ENCODE data around the gene PLXNA4.
"Not testable (repeated sequence)": the region's sequence is repeated elsewhere in the genome, so short reads cannot be mapped to it uniquely, and the experiment has no call there.

PLXNA4 gene

GRCh38 chr7:132575982-132576720 lies at the start of gene PLXNA4:
Gene PLXNA4, minus strand, starts transcription at chr7:132576470. Its CDS starts 67,777 bp downstream, at chr7:132508693.
- peak; percentile 17 for DNase-seq

DNA sequence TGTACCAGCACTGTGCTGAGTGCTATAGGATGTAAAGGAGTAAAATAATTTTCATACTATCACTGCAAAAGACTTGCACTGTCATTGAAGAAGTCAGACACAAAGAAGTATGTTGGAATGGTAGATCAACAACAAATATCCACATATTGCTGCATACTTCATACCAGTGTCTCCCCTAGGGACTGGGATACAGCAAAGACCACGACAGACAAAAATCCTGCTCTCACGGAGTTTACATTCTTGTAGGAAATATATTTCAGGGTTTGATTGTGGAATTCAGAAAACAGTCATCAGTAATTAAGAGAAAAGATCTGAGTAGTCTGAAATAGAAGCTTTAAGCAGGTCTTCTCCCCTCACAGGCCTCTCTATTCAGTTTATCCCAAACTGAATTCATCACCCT lies 49.4 kb upstream of the PLXNA4 start:
- no peak for DNase-seq

GRCh38 chr7:132622081-132622480 lies 45.8 kb upstream of the PLXNA4 start:
- DNase-seq = no peak

DNA sequence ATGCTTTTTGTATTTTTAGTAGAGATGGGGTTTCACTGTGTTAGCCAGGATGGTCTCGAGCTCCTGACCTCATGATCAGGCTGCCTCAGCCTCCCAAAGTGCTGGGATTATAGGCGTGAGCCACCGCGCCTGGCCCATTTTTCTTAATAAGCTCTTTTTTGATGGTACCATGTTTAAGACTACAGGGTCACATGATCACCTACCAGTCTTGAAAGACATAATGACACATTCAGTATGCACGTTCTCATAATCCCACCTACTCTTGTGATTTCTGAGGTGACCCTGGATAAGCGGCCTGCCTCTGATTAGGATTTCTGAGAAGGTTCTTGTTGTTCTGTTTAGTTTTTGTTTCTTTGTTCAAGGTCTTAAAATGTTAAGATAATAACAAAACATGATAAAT lies 43.7 kb upstream of the PLXNA4 start:
- no peak for DNase-seq

DNA sequence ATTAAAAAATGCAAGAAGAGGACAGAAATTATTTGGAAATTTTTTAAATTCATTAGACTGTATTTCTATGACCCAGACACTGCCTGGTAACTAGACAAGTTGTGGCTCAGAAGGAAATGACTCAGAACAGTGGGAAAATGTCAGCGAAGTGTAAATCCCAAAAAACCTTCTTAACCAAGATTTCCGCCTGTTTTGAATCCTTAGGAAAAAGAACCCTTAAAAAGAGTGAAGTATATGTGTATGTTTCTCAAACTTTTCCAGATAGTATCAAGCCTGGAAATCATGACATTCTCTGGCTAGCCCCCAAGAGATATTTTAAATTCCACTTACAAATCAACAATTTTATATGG lies 42.7 kb upstream of the PLXNA4 start:
- no peak for DNase-seq

- no peak for DNase-seq
Observed at GRCh38 chr7:132618271-132618955, 42.1 kb upstream of the PLXNA4 start.

GRCh38 chr7:132614428-132615318 lies 38.4 kb upstream of the PLXNA4 start:
- DNase-seq = peak; percentile 34

DNA sequence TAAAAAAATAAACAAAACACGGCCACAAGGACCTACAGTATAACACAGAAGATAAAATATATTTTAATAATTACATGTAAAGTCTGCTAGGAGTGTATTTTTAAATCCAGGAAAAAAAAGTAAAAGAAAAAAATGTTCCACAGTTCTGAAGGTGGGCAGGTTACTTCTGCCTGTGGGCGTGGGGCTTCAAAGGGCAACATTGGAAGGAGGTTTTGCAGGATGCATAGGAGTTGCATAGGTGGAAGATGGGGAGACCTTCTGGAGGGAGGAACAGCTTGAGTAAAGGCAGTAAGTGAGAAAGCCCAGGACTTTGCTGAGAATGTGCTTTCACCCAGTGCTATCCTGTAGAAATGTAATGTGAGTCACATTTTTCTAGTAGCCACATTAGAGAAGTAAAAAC lies 37.5 kb upstream of the PLXNA4 start:
- DNase-seq = no peak

DNA sequence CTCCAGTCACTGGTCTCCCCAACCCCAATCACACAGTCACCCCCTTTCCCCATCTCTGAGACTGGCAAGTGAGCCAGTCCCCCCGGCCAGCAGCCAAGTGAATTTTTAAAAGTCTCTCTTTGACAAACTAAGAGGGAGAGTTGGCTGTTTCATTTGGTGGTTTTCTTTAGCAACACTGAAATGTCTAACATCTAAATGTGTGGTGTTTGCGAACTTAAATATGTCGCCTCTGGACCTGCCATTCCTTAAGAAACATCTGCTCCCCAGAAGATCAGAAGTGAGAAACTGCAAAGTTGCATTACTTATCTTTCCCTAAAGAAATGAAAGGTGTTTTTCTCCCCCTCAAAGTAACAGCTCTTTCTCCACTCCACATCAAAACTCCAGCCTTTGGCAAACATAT lies 34.7 kb upstream of the PLXNA4 start:
- no peak for DNase-seq

DNA sequence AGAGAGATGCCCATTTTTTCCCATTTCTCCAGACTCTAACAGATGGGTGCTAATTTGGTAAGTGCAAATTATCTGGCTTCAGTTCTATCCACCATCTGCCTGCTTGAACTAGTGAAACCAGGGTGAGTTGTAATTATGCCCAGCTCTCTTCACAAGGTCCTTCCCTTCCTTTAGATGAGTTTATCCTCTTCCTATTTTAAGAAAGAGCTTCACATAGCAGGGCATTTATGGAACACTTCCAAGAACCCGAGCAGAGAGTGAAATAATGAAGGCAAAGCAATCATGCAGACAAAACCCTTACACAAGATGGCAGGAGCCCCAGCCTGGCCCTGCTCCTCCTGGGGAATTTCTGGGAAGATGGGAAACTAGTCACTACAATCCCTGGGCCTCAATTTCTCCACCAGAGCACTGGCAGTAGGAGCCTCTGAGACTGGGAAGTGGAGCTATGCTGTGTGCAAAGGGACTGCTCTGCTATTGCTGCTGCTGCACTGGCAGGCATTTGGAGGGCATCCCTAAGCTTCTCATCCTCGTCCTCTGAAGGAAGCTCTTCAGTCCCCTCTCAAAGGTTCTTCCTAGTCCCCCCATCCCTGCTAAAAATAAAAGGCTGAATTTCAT lies 33.7 kb upstream of the PLXNA4 start:
- no peak for DNase-seq

DNA sequence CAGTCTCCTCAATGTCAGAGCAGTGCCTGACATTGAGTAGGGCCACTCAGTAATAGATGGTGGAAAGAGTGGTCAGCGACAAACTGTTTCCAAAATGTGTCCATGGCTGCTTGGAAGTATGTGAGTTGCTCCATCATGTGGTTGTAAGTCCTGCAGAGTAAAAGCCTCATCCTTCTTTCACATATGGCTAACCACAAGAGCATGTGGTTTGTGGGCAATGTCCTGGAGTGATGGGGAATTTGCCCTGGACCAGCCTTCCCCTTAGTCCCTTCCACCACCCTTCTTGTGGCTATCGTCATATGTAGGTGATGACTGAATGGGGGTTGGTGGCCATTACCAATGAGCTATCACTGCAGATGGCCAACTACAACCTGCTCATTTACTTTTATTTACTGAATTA lies 33.0 kb upstream of the PLXNA4 start:
- no peak for DNase-seq

DNA sequence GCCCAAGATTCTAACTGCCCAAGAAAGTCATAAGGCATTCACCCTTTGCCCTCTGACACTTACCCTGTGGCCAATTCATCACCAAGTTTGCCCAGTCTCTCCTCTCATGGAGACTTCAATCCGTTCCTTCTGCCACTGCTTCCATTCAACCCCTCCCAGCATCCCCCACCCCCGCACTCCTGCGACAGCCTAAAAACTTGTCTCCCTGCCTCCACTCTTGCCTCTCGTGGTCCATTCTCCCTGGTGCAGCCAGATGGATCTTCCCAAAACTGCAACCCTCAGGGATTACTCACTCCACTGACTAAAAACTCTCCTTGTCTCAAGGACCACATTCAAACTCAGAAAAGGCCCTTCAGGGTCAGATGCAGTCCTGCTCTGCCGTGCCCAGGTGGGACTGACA lies 32.3 kb upstream of the PLXNA4 start:
- DNase-seq = no peak

- DNase-seq = no peak
Observed at GRCh38 chr7:132607656-132608055, 31.4 kb upstream of the PLXNA4 start.

DNA sequence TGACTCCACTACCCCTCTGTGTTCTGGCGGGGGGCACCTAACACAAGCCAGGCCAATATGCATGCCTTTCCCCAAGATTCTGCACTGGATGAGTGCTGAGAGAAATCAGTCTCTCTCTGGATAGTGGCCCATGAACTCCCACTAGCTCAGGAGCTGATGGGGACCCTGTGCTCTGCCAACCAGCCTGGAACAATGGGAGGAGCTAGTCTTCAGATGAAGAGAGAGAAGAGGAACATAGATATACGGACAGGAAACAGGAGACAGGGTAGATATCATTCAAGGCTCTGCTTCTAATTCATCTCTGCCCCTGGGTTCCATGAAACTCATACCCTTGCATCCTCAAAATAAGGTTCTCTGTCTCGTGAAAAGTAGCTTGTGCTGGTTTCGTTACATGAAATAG lies 27.9 kb upstream of the PLXNA4 start:
- DNase-seq = no peak

GRCh38 chr7:132603220-132603833 lies 27.1 kb upstream of the PLXNA4 start:
- no peak for DNase-seq

GRCh38 chr7:132601783-132602182 lies 25.5 kb upstream of the PLXNA4 start:
- no peak for DNase-seq

GRCh38 chr7:132596588-132596987 lies 20.3 kb upstream of the PLXNA4 start:
- DNase-seq = no peak

DNA sequence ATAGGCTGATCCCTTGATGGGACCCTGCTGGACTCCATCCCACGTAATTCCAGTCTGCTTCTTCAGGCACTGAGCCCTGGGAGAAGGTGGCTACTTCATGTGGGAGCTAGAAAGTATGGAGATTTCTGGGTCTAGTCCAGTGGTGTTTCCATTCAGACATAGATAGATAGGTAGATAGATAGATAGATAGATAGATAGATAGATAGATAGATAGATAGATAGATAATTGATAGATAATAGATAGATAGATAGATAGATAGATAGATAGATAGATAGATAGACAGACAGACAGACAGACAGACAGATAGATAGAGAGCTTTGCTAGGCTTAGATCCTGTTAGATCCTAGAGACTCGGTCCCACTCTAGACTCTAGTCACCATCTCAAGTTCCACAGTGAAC lies 18.5 kb upstream of the PLXNA4 start:
- DNase-seq = not testable (repeated sequence)

- DNase-seq = no peak
Observed at GRCh38 chr7:132592936-132593335, 16.7 kb upstream of the PLXNA4 start.

- DNase-seq = no peak
Observed at GRCh38 chr7:132592231-132592920, 16.1 kb upstream of the PLXNA4 start.

GRCh38 chr7:132590162-132590561 lies 13.9 kb upstream of the PLXNA4 start:
- no peak for DNase-seq

DNA sequence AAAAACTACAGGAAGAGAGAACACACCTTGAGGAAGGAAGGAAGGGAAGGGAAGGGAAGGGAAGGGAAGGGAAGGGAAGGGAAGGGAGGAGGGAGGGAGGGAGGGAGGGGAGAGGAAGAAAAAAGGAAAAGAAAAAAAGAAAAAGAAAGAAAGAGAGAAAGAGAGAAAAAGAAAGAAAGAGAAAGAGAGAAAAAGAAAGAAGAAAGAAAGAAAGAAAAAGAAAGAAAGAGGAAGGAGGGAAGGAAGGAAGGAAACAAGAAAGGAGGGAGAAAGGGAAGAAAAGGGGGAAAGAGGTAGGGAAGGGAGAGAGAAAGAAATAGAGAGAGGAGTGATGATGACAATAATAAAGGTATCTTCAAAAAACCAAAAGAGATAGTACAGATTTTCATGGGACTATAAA lies 12.3 kb upstream of the PLXNA4 start:
- no peak for DNase-seq

Data from NCI-H1092 treated with DMSO at 0.1 percent for 48 hours (cell line).